Heart left ventricle (tissue), 16 donors: ENCODE measurements around the gene MTREX. TPM values are rescaled to one million over a fixed set of nuclear protein-coding genes. Genes with fewer than 3 reads are reported as not detected.

Experiments
- ATAC-seq, 4 donors: fragments of 200-7000 bp; cut with Tn5 transposase; one replicate each; pipeline ENCODE4 v1.9.1; 2020 to 2022; ENCODE audit warnings: moderate library complexity in 4 of 4, mild to moderate bottlenecking in 3 of 4, moderate number of reproducible peaks in 1 of 4
- DNase-seq, 5 donors: peaks; one replicate each; pipeline ENCODE4 v3.0.0-alpha.2; 2020
- H3K27ac ChIP-seq, 12 donors: fragments of 200-600 bp; sonication (generic) in 4 of 12; one replicate each; pipeline versions ENCODE4 v1.5.0 to v1.8.0; 2016 to 2022; ENCODE audit warnings: mild to moderate bottlenecking in 2 of 12
- H3K27me3 ChIP-seq, 9 donors: fragments of 200-600 bp; sonication (generic) in 2 of 9; one replicate each; pipeline versions ENCODE4 v1.5.1 to v1.8.0; 2016 to 2022; ENCODE audit warnings: mild to moderate bottlenecking in 3 of 9
- H3K36me3 ChIP-seq, 9 donors: fragments of 200-600 bp; sonication (generic) in 2 of 9; one replicate each; pipeline versions ENCODE4 v1.5.0 to v1.8.0; 2018 to 2022; ENCODE audit warnings: mild to moderate bottlenecking in 2 of 9
- H3K4me1 ChIP-seq, 12 donors: fragments of 200-600 bp; sonication (generic) in 4 of 12; one replicate each; pipeline versions ENCODE4 v1.5.0 to v1.8.0; 2016 to 2022; ENCODE audit warnings: mild to moderate bottlenecking in 3 of 12
- H3K4me3 ChIP-seq, 12 donors: fragments of 200-600 bp; sonication (generic) in 4 of 12; one replicate each; pipeline versions ENCODE4 v1.5.0 to v1.8.0; 2017 to 2022; ENCODE audit warnings: mild to moderate bottlenecking in 9 of 12, moderate library complexity in 4 of 12
- H3K9me3 ChIP-seq, 12 donors: fragments of 200-600 bp; sonication (generic) in 4 of 12; one replicate each; pipeline versions ENCODE4 v1.5.0 to v1.8.0; 2016 to 2022; ENCODE audit warnings: mild to moderate bottlenecking in 1 of 12
- CTCF ChIP-seq, 12 donors: fragments of 200-600 bp; sonication (generic) in 4 of 12; IDR thresholded peaks; one replicate each; pipeline versions ENCODE4 v1.5.0 to v1.8.0; 2018 to 2022; ENCODE audit warnings: antibody characterized with exemption in 12 of 12, mild to moderate bottlenecking in 5 of 12
- POLR2A ChIP-seq, 2 donors: fragments of 450-650 bp; IDR thresholded peaks; one replicate each; pipeline ENCODE4 v1.6.1; 2017; ENCODE audit warnings: antibody characterized with exemption in 2 of 2, mild to moderate bottlenecking in 2 of 2, moderate library complexity in 2 of 2
- WGBS, 4 donors: extraction: QIAGEN DNeasy Blood & Tissue Kit in 2 of 4; methylation state at CpG; one replicate each; pipeline versions ENCODE4 v1.1.5 to v1.1.7; 2013 to 2018; 5-methylcytosine and 5-hydroxymethylcytosine counted together
- intact Hi-C, 10 donors: fragments of 100-400 bp; cut with DNase I; formaldehyde crosslinking; loops; one replicate each; pipeline versions ENCODE4 v1.11.1 to v1.14.2; 2022
- polyA plus RNA-seq, 2 donors: library from polyadenylated mRNA; stranded (reverse); fragments of 200-250 nt; gene quantifications; one replicate each; pipeline ENCODE4 v1.2.3, GENCODE V29; 2013
- total RNA-seq, 9 donors: library from RNA; depleted of rRNA in 2 of 9; stranded (reverse); fragments of >200 nt in 2 of 9; fragmentation: NEBNext Ultra II Directional in 3 of 9; extraction: Animal tissue kit (Norgen Biotek cat#: 25700) in 3 of 9; gene quantifications; one replicate each; pipeline versions ENCODE4 v1.1.0 to v1.2.4, GENCODE V29; 2016 to 2023
- donor health status: ischemic (EF 13 %, LVEDD 7.1; RV severe dilation, severe dysfunction).
- donor health status: healthy with polysubstance abuse.
- donor health status: DM: no; HTN: yes; CAD: no.
- donor health status: DM: no; HTN: no; CAD: no.
- donor health status: ischemic (EF 25% LVEDD 6.9; RV normal size, moderate dysfunction).
- donor health status: ischemic (EF 25% LVEDD 5.7; RV mildly dilated, moderate dysfunction).
- donor health status: healthy.
- donor health status: DM: yes; HTN: yes; CAD: no.
- donor health status: ischemic (EF 35%, LVEDD 5.7; RV mildly dilated, moderate dysfunction).
- donor health status: nonischemic (EF 11% LVEDD 7.7; RV severe dilation, severe dysfunction).
- donor health status: DM: yes; HTN: yes; CAD: no.
- donor health status: PGD.
- donor health status: ischemic (EF 29% LVEDD 5.4; RV normal size, mild dysfunction).
- donor health status: nonischemic (EF 23%, LVEDD 6.1; RV moderate dilation, normal function).

MTREX gene
- total and polyA plus RNA-seq, 11 donors, result 18.4 to 68.8 (median 57.3) TPM

GRCh38 chr5:55377810-55378209 lies 70.0 kb downstream of the MTREX start:
- TF ChIP-seq POLR2A (IDR thresholded peaks at IDR 0.05) (no peak), CTCF (IDR thresholded peaks at IDR 0.05) (no peak)
- Histone ChIP-seq H3K4me3 (no peak overlapping the region), H3K4me1 (no peaks in the 10 kb centered on the region), H3K9me3 (peaks cover 0 to 15% (median 2%) of the 10 kb centered on the region in 12 donors), H3K36me3 (peaks cover 0 to 72% (median 48%) of the 10 kb centered on the region in 9 donors), H3K27ac (no peak overlapping the region), H3K27me3 (no peaks in the 10 kb centered on the region)
- DNase-seq (no peak), ATAC-seq (no peak)
- WGBS, 4 donors, result 87 to 91% (median 90%) methylated on average over 1 of the region's 1 CpG
- intact Hi-C loops, result no loop called here

- DNase-seq, result no peak
- H3K4me1 ChIP-seq, result peaks cover 0 to 8% (median 0%) of the 10 kb centered on the region in 12 donors
- peaks cover 0 to 64% (median 40%) of the 10 kb centered on the region in 9 donors for H3K36me3 ChIP-seq
- no peak for ATAC-seq
- intact Hi-C loops, result no loop called here
- no peak overlapping the region for H3K4me3 ChIP-seq
- TF ChIP-seq POLR2A (IDR thresholded peaks at IDR 0.05) (no peak), CTCF (IDR thresholded peaks at IDR 0.05) (no peak)
- H3K27me3 ChIP-seq, result no peaks in the 10 kb centered on the region
- H3K9me3 ChIP-seq, result peaks cover 0 to 32% (median 14%) of the 10 kb centered on the region in 12 donors
- H3K27ac ChIP-seq, result no peak overlapping the region
Measured at GRCh38 chr5:55383254-55383653, 75.5 kb downstream of the MTREX start.

GRCh38 chr5:55384072-55384471 lies 76.3 kb downstream of the MTREX start:
- H3K9me3 ChIP-seq, result peaks cover 0 to 32% (median 14%) of the 10 kb centered on the region in 12 donors
- 96 to 98% (median 97%) methylated on average over 2 of the region's 2 CpGs for WGBS, 4 donors
- H3K4me1 ChIP-seq, result peaks cover 0 to 8% (median 0%) of the 10 kb centered on the region in 12 donors
- intact Hi-C loops, result no loop called here
- no peak for DNase-seq
- no peak for ATAC-seq
- no peak overlapping the region for H3K4me3 ChIP-seq
- peaks cover 0 to 60% (median 40%) of the 10 kb centered on the region in 9 donors for H3K36me3 ChIP-seq
- no peak overlapping the region for H3K27ac ChIP-seq
- H3K27me3 ChIP-seq, result no peaks in the 10 kb centered on the region
- TF ChIP-seq CTCF (IDR thresholded peaks at IDR 0.05) (no peak), POLR2A (IDR thresholded peaks at IDR 0.05) (no peak)

GRCh38 chr5:55385227-55385626 lies 77.4 kb downstream of the MTREX start:
- Histone ChIP-seq H3K9me3 (peaks cover 0 to 32% (median 14%) of the 10 kb centered on the region in 12 donors), H3K27ac (no peak overlapping the region), H3K36me3 (peaks cover 0 to 53% (median 40%) of the 10 kb centered on the region in 9 donors), H3K27me3 (no peaks in the 10 kb centered on the region), H3K4me1 (peaks cover 0 to 12% (median 1%) of the 10 kb centered on the region in 12 donors), H3K4me3 (no peak overlapping the region)
- DNase-seq (no peak), ATAC-seq (no peak)
- WGBS, 4 donors, result 94 to 100% (median 98%) methylated on average over 1 of the region's 1 CpG
- intact Hi-C loops, result no loop called here
- TF ChIP-seq CTCF (IDR thresholded peaks at IDR 0.05), result no peak
- TF ChIP-seq POLR2A (IDR thresholded peaks at IDR 0.05), result no peak
